Urothelium cell line (cell line): ENCODE measurements around the gene PSME3IP1.
"Not testable (repeated sequence)": the region's sequence is repeated elsewhere in the genome, so short reads cannot be mapped to it uniquely, and the experiment has no call there.

ENCODE experiments used
- DNase-seq: peaks from one replicate; pipeline ENCODE4 v3.0.0; 2011; ENCODE audit warnings: low spot score, mixed read lengths
- FAIRE-seq: peaks from 2 replicates; lab custom pipeline; 2011; peaks lifted over from hg19 to GRCh38; lab: Jason Lieb, UNC

PSME3IP1 gene

GRCh38 chr16:57127037-57127763 is 58.6 kb downstream of the PSME3IP1 start:
- no peak for FAIRE-seq
- no peak for DNase-seq

GRCh38 chr16:57126411-57126810 is 59.4 kb downstream of the PSME3IP1 start:
- DNase-seq (no peak), FAIRE-seq (no peak)

DNA sequence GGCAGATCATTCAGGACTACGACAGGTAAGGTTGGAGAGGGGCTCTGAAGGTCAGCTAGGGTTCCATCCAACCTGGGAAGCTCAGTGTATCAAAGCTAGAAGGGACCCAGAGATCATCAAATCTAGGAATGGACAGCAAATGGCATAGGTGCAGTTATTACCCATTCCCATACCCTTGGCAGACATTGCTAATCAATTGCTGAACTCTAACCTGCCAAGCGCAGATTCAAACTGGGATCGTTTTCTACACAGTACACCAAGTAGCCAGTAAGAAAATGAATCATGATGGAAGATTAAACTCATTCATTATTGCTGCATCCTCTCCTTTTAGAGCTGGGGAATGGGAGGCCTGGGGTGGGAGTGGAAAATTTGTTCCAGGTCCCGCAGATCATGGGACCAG is 59.9 kb downstream of the PSME3IP1 start:
- FAIRE-seq (no peak), DNase-seq (no peak)

GRCh38 chr16:57125376-57125775 is 60.5 kb downstream of the PSME3IP1 start:
- DNase-seq (no peak), FAIRE-seq (no peak)

DNA sequence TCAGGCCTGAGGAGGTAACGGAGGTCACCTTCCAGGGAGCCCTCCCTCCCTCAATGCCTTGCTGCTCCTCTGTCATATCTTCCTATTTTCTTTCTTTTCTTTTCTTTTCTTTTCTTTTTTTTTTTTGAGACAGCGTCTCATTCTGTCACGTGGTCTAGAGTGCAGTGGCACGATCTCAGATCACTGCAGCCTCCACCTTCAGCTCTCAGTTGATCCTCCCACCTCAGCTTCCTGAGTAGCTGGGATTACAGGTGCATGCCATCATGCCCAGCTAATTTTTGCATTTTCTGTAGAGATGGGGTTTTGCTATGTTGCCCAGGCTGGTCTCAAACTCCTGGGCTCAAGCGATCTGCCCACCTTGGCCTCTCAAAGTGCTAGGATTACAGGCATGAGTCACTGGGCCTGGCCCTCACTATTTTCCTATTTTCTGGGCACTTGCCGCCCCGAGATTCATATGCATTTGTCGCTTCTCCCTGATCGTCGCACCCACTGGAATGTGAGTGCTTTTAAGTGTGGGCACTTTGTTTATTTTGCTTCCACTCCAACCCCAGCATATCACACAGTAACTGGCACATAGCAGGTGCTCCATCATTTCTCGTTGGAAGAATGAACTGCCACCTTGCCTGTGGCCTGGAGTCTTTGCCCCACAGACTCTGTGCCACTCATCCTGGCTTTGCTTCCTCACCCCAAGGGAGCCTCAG is 61.7 kb downstream of the PSME3IP1 start:
- FAIRE-seq (no peak), DNase-seq (no peak)

GRCh38 chr16:57123216-57123973 is 62.4 kb downstream of the PSME3IP1 start:
- DNase-seq: no peak

GRCh38 chr16:57118461-57119084 is 67.3 kb downstream of the PSME3IP1 start:
- no peak for FAIRE-seq
- DNase-seq: no peak

More at GRCh38 chr16:57123216-57123973, 62.4 kb downstream of the PSME3IP1 start:
- no peak for FAIRE-seq

GRCh38 chr16:57115514-57116182 is 70.2 kb downstream of the PSME3IP1 start:
- FAIRE-seq (no peak), DNase-seq (no peak)

- DNase-seq (no peak), FAIRE-seq (no peak)
Measured at GRCh38 chr16:57115168-57115513, 70.7 kb downstream of the PSME3IP1 start.

DNA sequence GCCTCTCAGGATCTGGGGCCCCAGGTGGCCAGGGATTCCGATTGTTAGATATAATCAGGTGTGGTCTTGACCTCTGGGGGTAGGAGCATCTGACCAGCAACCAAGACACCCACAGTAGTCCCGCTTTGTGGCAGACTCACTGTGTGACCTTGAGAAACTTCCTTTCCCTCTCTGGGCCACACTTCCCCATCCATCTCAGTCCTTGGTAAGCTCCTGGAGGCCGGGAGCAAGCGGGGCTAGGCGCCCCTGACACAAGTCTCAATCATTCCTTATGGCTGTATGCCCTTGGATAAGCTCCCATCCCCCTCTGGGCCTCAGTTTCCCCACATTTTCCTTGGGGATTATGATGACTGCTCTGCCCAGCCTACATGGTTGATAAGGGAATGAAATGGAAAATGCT is 72.2 kb downstream of the PSME3IP1 start:
- DNase-seq (no peak), FAIRE-seq (no peak)

DNA sequence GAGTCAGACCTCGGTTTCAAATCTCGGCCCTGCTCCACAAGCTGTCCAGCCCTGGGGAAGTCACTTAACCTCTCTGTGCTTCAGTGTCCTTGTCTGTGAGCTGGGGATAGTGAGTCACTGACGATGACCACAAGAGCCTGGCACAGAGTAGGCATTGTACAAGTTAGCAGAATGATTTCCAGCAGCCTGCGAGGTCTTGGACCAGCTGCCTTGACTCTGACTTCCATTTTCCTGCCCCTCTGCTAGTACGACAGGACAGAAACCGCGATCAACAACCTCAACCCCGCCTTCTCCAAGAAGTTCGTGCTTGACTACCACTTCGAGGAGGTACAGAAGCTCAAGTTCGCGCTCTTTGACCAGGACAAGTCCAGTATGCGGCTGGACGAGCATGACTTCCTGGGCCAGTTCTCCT is 72.8 kb downstream of the PSME3IP1 start:
- FAIRE-seq (no peak), DNase-seq (no peak)

- FAIRE-seq: no peak
- DNase-seq: no peak
Measured at GRCh38 chr16:57112403-57113041, 73.3 kb downstream of the PSME3IP1 start.

- DNase-seq: no peak
- FAIRE-seq: no peak
Measured at GRCh38 chr16:57111420-57111819, 74.4 kb downstream of the PSME3IP1 start.

GRCh38 chr16:57110937-57111336 is 74.9 kb downstream of the PSME3IP1 start:
- no peak for FAIRE-seq

GRCh38 chr16:57109259-57110105 is 76.4 kb downstream of the PSME3IP1 start:
- not testable (repeated sequence) for DNase-seq, FAIRE-seq

More at GRCh38 chr16:57110937-57111336, 74.9 kb downstream of the PSME3IP1 start:
- DNase-seq: no peak

- FAIRE-seq: no peak
- DNase-seq: no peak
Measured at GRCh38 chr16:57108432-57108831, 77.4 kb downstream of the PSME3IP1 start.

- DNase-seq (no peak), FAIRE-seq (no peak)
Measured at GRCh38 chr16:57107321-57107922, 78.4 kb downstream of the PSME3IP1 start.

DNA sequence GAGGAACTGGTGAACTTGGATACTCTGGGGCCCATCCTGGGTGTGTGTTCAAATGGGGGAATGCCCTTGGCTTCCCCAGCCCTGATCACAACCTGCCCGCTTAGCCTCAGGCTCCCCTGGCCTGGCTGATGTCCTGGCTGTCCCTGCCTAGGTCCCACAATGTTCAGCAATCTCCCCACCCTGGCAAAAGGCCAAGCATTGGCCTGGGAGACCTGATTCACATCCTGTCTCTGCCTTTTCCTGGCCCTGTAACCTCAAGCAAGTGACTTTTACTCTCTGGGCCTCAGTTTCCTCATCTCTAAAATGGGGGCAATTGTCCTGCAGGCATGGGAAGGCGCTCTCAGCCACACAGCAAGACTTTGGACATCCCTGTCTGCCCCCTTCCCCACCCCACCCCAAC is 79.1 kb downstream of the PSME3IP1 start:
- FAIRE-seq (no peak), DNase-seq (no peak)

DNA sequence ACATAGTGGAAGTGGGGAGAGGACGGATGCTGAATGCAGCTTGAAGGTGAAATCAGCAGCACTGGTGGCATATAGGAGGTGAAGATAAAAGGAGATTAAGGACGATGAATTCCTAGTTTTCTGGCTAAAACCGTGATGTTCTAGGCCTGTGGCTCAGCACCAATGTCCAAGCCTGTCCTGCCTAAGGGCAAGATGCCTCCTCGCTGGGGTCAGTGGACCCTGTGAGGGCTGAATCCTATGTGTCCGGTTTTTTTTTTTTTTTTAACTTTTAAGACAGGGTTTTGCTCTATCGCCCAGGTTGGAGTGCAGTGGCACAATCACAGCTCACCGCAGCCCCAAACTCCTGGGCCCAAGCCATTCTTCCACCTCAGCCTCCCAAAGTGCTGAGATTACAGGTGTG is 80.7 kb downstream of the PSME3IP1 start:
- FAIRE-seq: no peak
- DNase-seq: no peak
